ENCODE results near the gene ZCCHC8.
"Not testable (repeated sequence)": the region's sequence is repeated elsewhere in the genome, so short reads cannot be mapped to it uniquely, and the experiment has no call there.

Gene ZCCHC8

GRCh38 chr12:122501489-122501989 lies 807 bp upstream of the ZCCHC8 start:
- H3F3A ChIP-seq (ENCODE audit: control insufficient read depth, insufficient read depth) = peaks cover 46% of the 10 kb centered on the region
- no peaks in the 10 kb centered on the region for H3K27me3 ChIP-seq (ENCODE audit: control insufficient read depth, low read length)
- TF ChIP-seq CTCF (IDR thresholded peaks at IDR 0.05; ENCODE audit: low read depth, low read length, poor library complexity, severe bottlenecking) (peak; percentile 17), EZH2phosphoT487 (IDR thresholded peaks at IDR 0.05; ENCODE audit: borderline replicate concordance, low read length) (no peak)
- peaks cover 70% of the 10 kb centered on the region for H3K36me3 ChIP-seq (ENCODE audit: control insufficient read depth, low read length)
- H3K4me1 ChIP-seq (ENCODE audit: control insufficient read depth, low read length) = peaks cover 52% of the 10 kb centered on the region
- H3K9me3 ChIP-seq (ENCODE audit: control insufficient read depth, insufficient read depth, low read length) = no peaks in the 10 kb centered on the region
- peak overlapping the region; percentile 81 for H3K27ac ChIP-seq (ENCODE audit: low read depth, low read length)
- H3K4me3 ChIP-seq (ENCODE audit: low read length) = peak overlapping the region; percentile 95
- H3K9me2 ChIP-seq (replicated peaks; ENCODE audit: control insufficient read depth, low read length) = no peaks in the 10 kb centered on the region
- peak overlapping the region; percentile 57 for H3K4me2 ChIP-seq (ENCODE audit: low read length)
- H4K20me1 ChIP-seq (ENCODE audit: control insufficient read depth, insufficient read depth, low read depth, low read length) = no peaks in the 10 kb centered on the region
- peaks cover 45% of the 10 kb centered on the region for H3K79me2 ChIP-seq (ENCODE audit: control insufficient read depth, low read length)

GRCh38 chr12:122499991-122500684 lies 594 bp downstream of the ZCCHC8 start:
- H4K20me1 ChIP-seq (ENCODE audit: control insufficient read depth, insufficient read depth, low read depth, low read length) = no peaks in the 10 kb centered on the region

GRCh38 chr12:122495258-122495657 lies 5.5 kb downstream of the ZCCHC8 start:
- H3K4me3 ChIP-seq (ENCODE audit: low read length) = peak overlapping the region; percentile 39
- peaks cover 91% of the 10 kb centered on the region for H3K79me2 ChIP-seq (ENCODE audit: control insufficient read depth, low read length)
- H3F3A ChIP-seq (ENCODE audit: control insufficient read depth, insufficient read depth) = peaks cover 12% of the 10 kb centered on the region; the same call in 1 of the 2 replicates
- H3K4me2 ChIP-seq (ENCODE audit: low read length) = peak overlapping the region; percentile 41
- peak overlapping the region; percentile 36 for H3K27ac ChIP-seq (ENCODE audit: low read depth, low read length)
- no peaks in the 10 kb centered on the region for H3K27me3 ChIP-seq (ENCODE audit: control insufficient read depth, low read length)
- TF ChIP-seq EZH2phosphoT487 (IDR thresholded peaks at IDR 0.05; ENCODE audit: borderline replicate concordance, low read length) = no peak
- no peak for TF ChIP-seq CTCF (IDR thresholded peaks at IDR 0.05; ENCODE audit: low read depth, low read length, poor library complexity, severe bottlenecking)
- H3K9me2 ChIP-seq (replicated peaks; ENCODE audit: control insufficient read depth, low read length) = no peaks in the 10 kb centered on the region
- H3K36me3 ChIP-seq (ENCODE audit: control insufficient read depth, low read length) = peaks cover 79% of the 10 kb centered on the region
- peaks cover 53% of the 10 kb centered on the region for H3K4me1 ChIP-seq (ENCODE audit: control insufficient read depth, low read length)
- H4K20me1 ChIP-seq (ENCODE audit: control insufficient read depth, insufficient read depth, low read depth, low read length) = no peaks in the 10 kb centered on the region
- no peaks in the 10 kb centered on the region for H3K9me3 ChIP-seq (ENCODE audit: control insufficient read depth, insufficient read depth, low read length)

More at GRCh38 chr12:122499991-122500684, 594 bp downstream of the ZCCHC8 start:
- Histone ChIP-seq H3K9me2 (replicated peaks; ENCODE audit: control insufficient read depth, low read length) (no peaks in the 10 kb centered on the region), H3K4me2 (ENCODE audit: low read length) (peak overlapping the region; percentile 57), H3K27me3 (ENCODE audit: control insufficient read depth, low read length) (no peaks in the 10 kb centered on the region), H3K27ac (ENCODE audit: low read depth, low read length) (peak overlapping the region; percentile 81), H3K9me3 (ENCODE audit: control insufficient read depth, insufficient read depth, low read length) (no peaks in the 10 kb centered on the region), H3K79me2 (ENCODE audit: control insufficient read depth, low read length) (peaks cover 56% of the 10 kb centered on the region), H3K4me3 (ENCODE audit: low read length) (peak overlapping the region; percentile 95), H3K36me3 (ENCODE audit: control insufficient read depth, low read length) (peaks cover 66% of the 10 kb centered on the region), H3K4me1 (ENCODE audit: control insufficient read depth, low read length) (peaks cover 63% of the 10 kb centered on the region), H3F3A (ENCODE audit: control insufficient read depth, insufficient read depth) (peaks cover 39% of the 10 kb centered on the region)
- TF ChIP-seq CTCF (IDR thresholded peaks at IDR 0.05; ENCODE audit: low read depth, low read length, poor library complexity, severe bottlenecking) (no peak), EZH2phosphoT487 (IDR thresholded peaks at IDR 0.05; ENCODE audit: borderline replicate concordance, low read length) (no peak)

GRCh38 chr12:122493222-122493621 lies 7.5 kb downstream of the ZCCHC8 start:
- not testable (repeated sequence) for H3K9me2 ChIP-seq (replicated peaks; ENCODE audit: control insufficient read depth, low read length); H3K9me3 ChIP-seq (ENCODE audit: control insufficient read depth, insufficient read depth, low read length); H3K27ac ChIP-seq (ENCODE audit: low read depth, low read length); H4K20me1 ChIP-seq (ENCODE audit: control insufficient read depth, insufficient read depth, low read depth, low read length); H3K27me3 ChIP-seq (ENCODE audit: control insufficient read depth, low read length); H3K4me3 ChIP-seq (ENCODE audit: low read length); H3K4me2 ChIP-seq (ENCODE audit: low read length)
- Histone ChIP-seq H3K36me3 (ENCODE audit: control insufficient read depth, low read length) (peaks cover 79% of the 10 kb centered on the region), H3F3A (ENCODE audit: control insufficient read depth, insufficient read depth) (peaks cover 12% of the 10 kb centered on the region; the same call in 1 of the 2 replicates), H3K4me1 (ENCODE audit: control insufficient read depth, low read length) (peaks cover 45% of the 10 kb centered on the region), H3K79me2 (ENCODE audit: control insufficient read depth, low read length) (peaks cover 77% of the 10 kb centered on the region)

Measured in DOHH2 (cell line).